Loucy (cell line): ENCODE results near the gene TTF2.

Experiments
- CTCF ChIP-seq: fragments of 200-600 bp; sonication (generic); conservative IDR thresholded peaks from 2 replicates; pipeline ENCODE4 v1.5.1; 2014; ENCODE audit warnings: mild to moderate bottlenecking, antibody characterized with exemption, low read length
- EZH2phosphoT487 ChIP-seq: fragments of 200-600 bp; IDR thresholded peaks from 2 replicates; pipeline ENCODE4 v1.6.1; 2018; ENCODE audit warnings: antibody characterized with exemption, mild to moderate bottlenecking, moderate library complexity, borderline replicate concordance

GRCh38 chr1:117117697-117118096 lies 57.6 kb downstream of the TTF2 start:
- TF ChIP-seq CTCF (no peak), EZH2phosphoT487 (no peak)
